GM12891 (cell line): ENCODE measurements around the gene SRXN1.

Experiments used
- PAX5 ChIP-seq: IDR thresholded peaks from 2 replicates; pipeline ENCODE4 v1.6.1; 2011; ENCODE audit warnings: low read length, moderate library complexity, mild to moderate bottlenecking; ENCODE audit not compliant: insufficient read depth, severe bottlenecking
- POLR2A ChIP-seq: IDR thresholded peaks from 2 replicates; pipeline ENCODE4 v1.6.1; 2011; ENCODE audit warnings: low read depth, low read length, control low read depth
- POLR2AphosphoS5 ChIP-seq: IDR thresholded peaks from 2 replicates; pipeline ENCODE4 v1.6.1; 2011; ENCODE audit warnings: low read depth, low read length, control low read depth
- POU2F2 ChIP-seq: IDR thresholded peaks from 2 replicates; pipeline ENCODE4 v1.6.1; 2011; ENCODE audit warnings: low read depth, mild to moderate bottlenecking, control low read depth, low read length, moderate library complexity
- SPI1 ChIP-seq: IDR thresholded peaks from 2 replicates; pipeline ENCODE4 v1.6.1; 2011; ENCODE audit warnings: low read depth, low read length, control low read depth
- TAF1 ChIP-seq: IDR thresholded peaks from 2 replicates; pipeline ENCODE4 v1.6.1; 2011; ENCODE audit warnings: low read depth, low read length, control low read depth

GRCh38 chr20:610130-611046, 42.6 kb downstream of the SRXN1 start, which contains the start of gene TCF15:
- TF ChIP-seq POLR2A (no peak), POLR2AphosphoS5 (no peak), PAX5 (no peak), TAF1 (no peak), SPI1 (no peak), POU2F2 (no peak)
